Ramos (cell line): ENCODE data around the gene LRRC37A3.
"Not testable (repeated sequence)": the region's sequence is repeated elsewhere in the genome, so short reads cannot be mapped to it uniquely, and the experiment has no call there.

ENCODE experiments used
- in situ Hi-C: fragments of 300-500 bp; cut with MboI; formaldehyde crosslinking; loops from one replicate; pipeline ENCODE4 v1.14.3; 2022; ENCODE audit warnings: low sequenced_read_pairs; ENCODE audit not compliant: unreplicated experiment

LRRC37A3 gene

GRCh38 chr17:64919289-64920025, at the start of gene LRRC37A3:
Gene LRRC37A3 (minus strand): TSS chr17:64919478. CDS start chr17:64897257, 22,221 bp downstream.
- in situ Hi-C loops, result not testable (repeated sequence)

- in situ Hi-C loops, result not testable (repeated sequence)
Observed at GRCh38 chr17:64965873-64966287, 46.6 kb upstream of the LRRC37A3 start.

GRCh38 chr17:64965256-64965872, 46.1 kb upstream of the LRRC37A3 start:
- in situ Hi-C loops, result not testable (repeated sequence)

DNA sequence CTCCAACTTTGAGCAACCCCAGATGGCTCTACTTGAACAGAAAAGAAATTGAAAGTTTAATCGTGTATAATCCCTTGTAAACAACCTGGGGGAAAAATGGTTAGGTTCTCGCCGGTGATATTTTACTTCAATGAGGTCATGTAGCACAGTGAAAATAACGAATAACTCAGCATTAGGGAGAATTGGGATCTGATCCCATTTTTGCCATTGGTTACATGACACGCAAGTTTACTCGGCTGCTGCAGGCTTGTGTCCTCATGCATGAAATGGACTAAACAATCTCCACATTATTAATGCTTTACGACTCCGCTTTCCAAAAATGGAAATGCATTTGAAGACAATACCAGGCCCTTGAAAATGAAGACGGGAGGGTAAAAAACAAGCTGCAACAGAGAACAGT, 45.5 kb upstream of the LRRC37A3 start:
- in situ Hi-C loops, result no loop called here

GRCh38 chr17:64963814-64964213, 44.5 kb upstream of the LRRC37A3 start:
- in situ Hi-C loops, result not testable (repeated sequence)

DNA sequence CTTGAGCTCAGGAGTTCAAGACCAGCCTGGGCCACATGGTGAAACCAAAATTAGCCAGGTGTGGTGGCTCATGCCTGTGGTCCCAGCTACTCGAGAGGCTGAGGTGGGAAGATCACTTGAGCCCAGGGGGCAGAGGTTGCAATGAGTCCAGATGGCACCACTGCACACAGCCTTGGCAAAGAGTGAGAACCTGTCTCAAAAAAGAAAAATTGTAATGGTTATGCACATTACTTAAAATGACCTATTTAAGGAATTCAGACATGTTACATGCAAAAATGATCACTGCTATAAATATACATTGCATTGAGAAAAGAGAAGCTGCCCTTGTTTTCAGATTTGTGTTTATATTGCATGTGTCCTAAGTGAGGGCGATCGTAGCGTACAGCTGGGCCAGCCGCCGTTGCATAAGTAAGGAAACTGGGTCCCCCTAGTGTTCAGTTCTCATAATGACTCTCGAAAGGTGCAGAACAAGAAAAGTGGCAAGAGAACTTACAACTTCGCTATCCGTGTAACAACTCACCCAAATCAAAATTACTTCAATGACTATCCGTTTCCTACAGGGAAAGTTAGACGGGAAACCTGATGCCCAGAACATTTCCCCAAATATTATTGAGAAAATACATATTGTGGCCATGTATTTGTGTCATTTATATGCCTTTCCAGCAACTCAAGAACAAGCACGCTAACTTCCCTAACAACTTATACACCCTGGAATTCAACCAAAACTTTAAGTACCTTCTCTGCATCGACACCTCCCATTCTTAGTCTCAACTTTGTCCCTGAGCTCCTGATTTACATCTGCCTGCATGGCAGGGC, 42.5 kb upstream of the LRRC37A3 start:
- in situ Hi-C loops, result not testable (repeated sequence)

GRCh38 chr17:64951877-64952276, 32.6 kb upstream of the LRRC37A3 start:
- in situ Hi-C loops, result no loop called here

GRCh38 chr17:64950871-64951270, 31.6 kb upstream of the LRRC37A3 start:
- in situ Hi-C loops, result no loop called here

- in situ Hi-C loops, result loop anchor here (25.0 kb wide), 1 partner anchor 110 kb away; no protein-coding TSS in a partner anchor
Observed at GRCh38 chr17:64947152-64947551, 27.9 kb upstream of the LRRC37A3 start.

GRCh38 chr17:64941761-64942160, 22.5 kb upstream of the LRRC37A3 start:
- in situ Hi-C loops, result loop anchor here (25.0 kb wide), 1 partner anchor 104 kb away; no protein-coding TSS in a partner anchor

GRCh38 chr17:64941045-64941444, 21.8 kb upstream of the LRRC37A3 start:
- in situ Hi-C loops, result loop anchor here (25.0 kb wide), 1 partner anchor 104 kb away; no protein-coding TSS in a partner anchor

DNA sequence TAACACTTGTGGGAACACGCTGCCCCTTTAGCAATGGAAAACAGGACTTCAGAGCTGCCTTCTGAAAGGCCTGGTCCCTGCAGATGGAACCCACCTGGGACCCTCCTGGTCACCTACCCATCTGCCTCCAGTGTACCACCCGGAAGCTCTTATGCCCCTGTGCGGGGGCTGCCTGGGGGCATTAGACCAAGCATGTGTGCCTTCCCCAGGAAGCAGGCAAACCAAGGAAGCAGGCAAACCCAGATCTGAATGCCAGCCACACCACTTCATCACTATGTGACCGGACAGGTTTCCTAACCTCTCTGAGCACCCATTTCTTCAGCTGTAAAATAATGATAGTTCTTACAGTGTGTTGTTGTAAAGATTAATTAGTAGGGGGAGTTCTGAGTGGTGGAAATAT, 20.8 kb upstream of the LRRC37A3 start:
- in situ Hi-C loops, result loop anchor here (25.0 kb wide), 1 partner anchor 103 kb away; no protein-coding TSS in a partner anchor

- in situ Hi-C loops, result loop anchor here (10.0 to 25.0 kb wide), 2 partner anchors 102 to 256 kb away; no protein-coding TSS in a partner anchor
Observed at GRCh38 chr17:64938925-64939474, 19.7 kb upstream of the LRRC37A3 start.

DNA sequence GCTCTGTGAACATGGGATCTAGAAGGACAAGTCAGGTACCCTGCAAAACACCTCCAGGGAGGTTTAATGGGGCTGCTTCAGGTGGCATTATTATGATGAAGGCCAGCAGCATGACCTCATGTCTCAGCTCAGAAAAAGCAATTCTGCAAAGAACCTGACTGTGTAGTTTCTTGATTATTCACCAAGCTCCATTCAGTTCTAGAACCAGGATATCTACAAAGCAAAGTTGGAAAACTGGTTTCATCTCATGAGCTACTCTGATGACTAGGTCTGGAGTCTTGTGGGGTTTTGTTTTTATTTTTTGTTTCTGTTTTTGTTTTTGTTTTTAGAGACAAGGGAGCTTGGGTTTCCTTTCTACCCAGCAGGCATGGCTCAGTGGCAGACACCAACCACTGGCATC, 19.0 kb upstream of the LRRC37A3 start:
- in situ Hi-C loops, result loop anchor here (10.0 to 25.0 kb wide), 2 partner anchors 101 to 257 kb away; no protein-coding TSS in a partner anchor

GRCh38 chr17:64936117-64936516, 16.8 kb upstream of the LRRC37A3 start:
- in situ Hi-C loops, result loop anchor here (10.0 to 25.0 kb wide), 2 partner anchors 99 to 259 kb away; no protein-coding TSS in a partner anchor

GRCh38 chr17:64934284-64934778, 15.1 kb upstream of the LRRC37A3 start:
- in situ Hi-C loops, result loop anchor here (10.0 to 25.0 kb wide), 2 partner anchors 97 to 260 kb away; no protein-coding TSS in a partner anchor

DNA sequence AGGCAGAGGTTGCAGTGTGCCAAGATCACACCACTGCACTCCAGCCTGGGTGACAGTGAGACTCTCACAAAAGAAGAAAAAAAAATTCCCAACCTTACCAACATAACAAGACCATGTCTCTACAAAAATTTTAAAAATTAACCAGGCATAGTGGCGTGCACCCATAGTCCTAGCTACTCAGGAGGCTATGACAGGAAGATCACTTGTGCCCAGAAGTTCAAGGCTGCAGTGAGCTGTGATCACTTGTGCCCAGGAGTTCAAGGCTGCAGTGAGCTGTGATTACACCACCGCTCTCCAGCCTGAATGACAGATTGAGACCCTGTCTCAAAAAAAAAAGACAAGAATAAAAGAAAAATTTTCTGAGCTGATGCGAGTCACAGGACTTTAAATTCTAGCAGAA, 13.6 kb upstream of the LRRC37A3 start:
- in situ Hi-C loops, result loop anchor here (10.0 to 25.0 kb wide), 2 partner anchors 96 to 262 kb away; no protein-coding TSS in a partner anchor

- in situ Hi-C loops, result loop anchor here (10.0 to 25.0 kb wide), 2 partner anchors 93 to 264 kb away; no protein-coding TSS in a partner anchor
Observed at GRCh38 chr17:64930374-64930773, 11.1 kb upstream of the LRRC37A3 start.

DNA sequence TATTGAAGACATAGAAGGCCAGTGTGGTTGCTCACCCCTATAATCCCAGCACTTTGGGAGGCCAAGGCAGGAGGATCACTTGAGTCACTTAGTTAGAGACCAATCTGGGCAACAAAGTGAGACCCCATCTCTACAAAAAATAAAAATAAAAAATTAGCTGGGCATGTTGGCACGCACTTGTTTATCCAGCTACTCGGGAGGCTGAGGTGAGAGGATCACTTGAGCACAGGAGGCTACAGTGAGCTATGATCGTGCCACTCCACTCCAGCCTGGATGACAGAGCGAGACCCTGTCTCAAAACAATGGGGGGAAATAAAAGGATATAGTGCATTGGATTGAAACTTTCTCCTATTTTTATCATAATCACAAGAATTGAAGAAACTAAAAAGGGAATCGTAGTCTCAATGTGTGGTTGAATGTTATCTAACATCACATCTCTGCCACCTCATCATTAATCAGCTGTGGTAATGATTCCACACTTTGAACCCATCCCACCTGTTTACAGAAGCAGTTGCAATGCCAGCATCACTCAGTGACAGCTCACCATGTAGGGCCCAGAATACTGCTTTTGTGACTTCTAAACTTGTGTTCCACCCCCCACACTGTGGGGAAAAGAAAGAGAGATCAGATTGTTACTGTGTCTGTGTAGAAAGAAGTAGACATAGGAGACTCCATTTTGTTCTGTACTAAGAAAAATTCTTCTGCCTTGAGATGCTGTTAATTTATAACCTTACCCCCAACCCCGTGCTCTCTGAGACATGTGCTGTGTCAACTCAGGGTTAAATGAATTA, 10.3 kb upstream of the LRRC37A3 start:
- in situ Hi-C loops, result loop anchor here (10.0 to 25.0 kb wide), 2 partner anchors 92 to 265 kb away; no protein-coding TSS in a partner anchor
